Skeletal muscle satellite cell (primary cell): ENCODE measurements around the gene PGK1.
A peak's percentile ranks its signal among the peaks of the same experiment; 100 is the strongest.

Source experiments
- H3K27me3 ChIP-seq: 2 replicates; pipeline ENCODE4 v1.7.0; 2013; ENCODE audit warnings: low read length; ENCODE audit not compliant: control insufficient read depth, insufficient read depth
- H3K36me3 ChIP-seq: 2 replicates; pipeline ENCODE4 v1.7.0; 2013; ENCODE audit warnings: mild to moderate bottlenecking, control low read depth, low read length; ENCODE audit not compliant: insufficient read depth
- H3K4me1 ChIP-seq: 2 replicates; pipeline ENCODE4 v1.7.0; 2013; ENCODE audit warnings: low read length; ENCODE audit not compliant: control insufficient read depth, insufficient read depth
- H3K4me2 ChIP-seq: 2 replicates; pipeline ENCODE4 v1.7.0; 2013; ENCODE audit warnings: mild to moderate bottlenecking, low read length
- H3K4me3 ChIP-seq: 2 replicates; pipeline ENCODE4 v1.7.0; 2013; ENCODE audit warnings: low read length
- H3K9ac ChIP-seq: 2 replicates; pipeline ENCODE4 v1.7.0; 2013; ENCODE audit warnings: mild to moderate bottlenecking, low read depth, low read length, moderate library complexity
- H3K9me3 ChIP-seq: replicated peaks from 2 replicates; pipeline ENCODE4 v1.7.0; 2013; ENCODE audit warnings: mild to moderate bottlenecking, control low read depth, low read length

PGK1 gene

GRCh38 chrX:78092296-78092695 lies 11.8 kb upstream of the PGK1 start:
- no peak overlapping the region for H3K9ac ChIP-seq
- H3K4me1 ChIP-seq, result no peaks in the 10 kb centered on the region
- no peak overlapping the region for H3K4me3 ChIP-seq
- H3K4me2 ChIP-seq, result no peak overlapping the region
- no peaks in the 10 kb centered on the region for H3K9me3 ChIP-seq
- H3K27me3 ChIP-seq, result no peaks in the 10 kb centered on the region
- no peaks in the 10 kb centered on the region for H3K36me3 ChIP-seq

- no peak overlapping the region for H3K4me2 ChIP-seq
- no peak overlapping the region for H3K9ac ChIP-seq
- no peaks in the 10 kb centered on the region for H3K27me3 ChIP-seq
- H3K36me3 ChIP-seq, result no peaks in the 10 kb centered on the region
- no peaks in the 10 kb centered on the region for H3K9me3 ChIP-seq
- no peak overlapping the region for H3K4me3 ChIP-seq
- no peaks in the 10 kb centered on the region for H3K4me1 ChIP-seq
Measured at GRCh38 chrX:78098108-78098507, 5.9 kb upstream of the PGK1 start.

- H3K4me3 ChIP-seq, result no peak overlapping the region
- H3K27me3 ChIP-seq, result no peaks in the 10 kb centered on the region
- H3K4me2 ChIP-seq, result no peak overlapping the region
- no peak overlapping the region for H3K9ac ChIP-seq
- H3K36me3 ChIP-seq, result peaks cover 5% of the 10 kb centered on the region
- H3K9me3 ChIP-seq, result no peaks in the 10 kb centered on the region
- H3K4me1 ChIP-seq, result peaks cover 13% of the 10 kb centered on the region
Measured at GRCh38 chrX:78102091-78102490, 2.0 kb upstream of the PGK1 start.

- Histone ChIP-seq H3K4me1 (peaks cover 20% of the 10 kb centered on the region), H3K36me3 (peaks cover 5% of the 10 kb centered on the region), H3K27me3 (no peaks in the 10 kb centered on the region), H3K9me3 (no peaks in the 10 kb centered on the region), H3K4me3 (peak overlapping the region; percentile 67), H3K9ac (peak overlapping the region; percentile 79), H3K4me2 (peak overlapping the region; percentile 80)
Measured at GRCh38 chrX:78103001-78103622, 936 bp upstream of the PGK1 start.

- Histone ChIP-seq H3K9me3 (no peaks in the 10 kb centered on the region), H3K4me2 (peak overlapping the region; percentile 74), H3K9ac (peak overlapping the region; percentile 98), H3K27me3 (no peaks in the 10 kb centered on the region), H3K36me3 (peaks cover 5% of the 10 kb centered on the region), H3K4me1 (peaks cover 23% of the 10 kb centered on the region), H3K4me3 (peak overlapping the region; percentile 97)
Measured at GRCh38 chrX:78104447-78105176, 564 bp downstream of the PGK1 start.

- H3K4me3 ChIP-seq, result peak overlapping the region; percentile 97
- peaks cover 9% of the 10 kb centered on the region for H3K36me3 ChIP-seq
- no peaks in the 10 kb centered on the region for H3K9me3 ChIP-seq
- H3K9ac ChIP-seq, result peak overlapping the region; percentile 3
- H3K4me2 ChIP-seq, result peak overlapping the region; percentile 74
- H3K27me3 ChIP-seq, result no peaks in the 10 kb centered on the region
- H3K4me1 ChIP-seq, result peaks cover 23% of the 10 kb centered on the region
Measured at GRCh38 chrX:78105944-78106650, 2.0 kb downstream of the PGK1 start.

GRCh38 chrX:78106651-78106986 lies 2.6 kb downstream of the PGK1 start:
- H3K9me3 ChIP-seq, result no peaks in the 10 kb centered on the region
- H3K27me3 ChIP-seq, result no peaks in the 10 kb centered on the region
- H3K4me3 ChIP-seq, result peak overlapping the region; percentile 97
- peak overlapping the region; percentile 74 for H3K4me2 ChIP-seq
- H3K9ac ChIP-seq, result peak overlapping the region; percentile 3
- H3K36me3 ChIP-seq, result peaks cover 14% of the 10 kb centered on the region
- H3K4me1 ChIP-seq, result peaks cover 23% of the 10 kb centered on the region

GRCh38 chrX:78109458-78109857 lies 5.4 kb downstream of the PGK1 start:
- peaks cover 38% of the 10 kb centered on the region for H3K36me3 ChIP-seq
- no peaks in the 10 kb centered on the region for H3K27me3 ChIP-seq
- H3K4me2 ChIP-seq, result peak overlapping the region; percentile 74
- H3K4me3 ChIP-seq, result no peak overlapping the region
- H3K9ac ChIP-seq, result no peak overlapping the region
- H3K9me3 ChIP-seq, result no peaks in the 10 kb centered on the region
- peaks cover 23% of the 10 kb centered on the region for H3K4me1 ChIP-seq

- Histone ChIP-seq H3K36me3 (peaks cover 51% of the 10 kb centered on the region), H3K4me2 (no peak overlapping the region), H3K27me3 (no peaks in the 10 kb centered on the region), H3K9ac (no peak overlapping the region), H3K9me3 (no peaks in the 10 kb centered on the region), H3K4me3 (no peak overlapping the region), H3K4me1 (peaks cover 18% of the 10 kb centered on the region)
Measured at GRCh38 chrX:78111140-78111931, 7.3 kb downstream of the PGK1 start.

- H3K27me3 ChIP-seq, result no peaks in the 10 kb centered on the region
- peaks cover 64% of the 10 kb centered on the region for H3K36me3 ChIP-seq
- no peak overlapping the region for H3K9ac ChIP-seq
Measured at GRCh38 chrX:78116365-78116764, 12.3 kb downstream of the PGK1 start.

GRCh38 chrX:78116766-78117165 lies 12.7 kb downstream of the PGK1 start:
- Histone ChIP-seq H3K36me3 (peaks cover 63% of the 10 kb centered on the region), H3K4me1 (no peaks in the 10 kb centered on the region), H3K9me3 (no peaks in the 10 kb centered on the region)

More at GRCh38 chrX:78116365-78116764, 12.3 kb downstream of the PGK1 start:
- no peak overlapping the region for H3K4me2 ChIP-seq
- no peak overlapping the region for H3K4me3 ChIP-seq
- no peaks in the 10 kb centered on the region for H3K4me1 ChIP-seq
- no peaks in the 10 kb centered on the region for H3K9me3 ChIP-seq

More at GRCh38 chrX:78116766-78117165, 12.7 kb downstream of the PGK1 start:
- Histone ChIP-seq H3K9ac (no peak overlapping the region), H3K27me3 (no peaks in the 10 kb centered on the region), H3K4me2 (no peak overlapping the region), H3K4me3 (no peak overlapping the region)
